Body of pancreas (tissue), 4 donors: Measurements from ENCODE around the gene MYLK. TPM values are rescaled to one million over a fixed set of nuclear protein-coding genes. Genes with fewer than 3 reads are reported as not detected.

Source experiments
- ATAC-seq: fragments of 150-250 bp; one replicate; pipeline ENCODE4 v1.9.1; 2016
- DNase-seq, 4 donors: peaks; one replicate each; pipeline ENCODE4 v3.0.0-alpha.2; 2019
- H3K27ac ChIP-seq, 4 donors: fragments of 200-600 bp; sonication (generic); 1 replicate in 3 of 4; 2 replicates in 1 of 4; pipeline versions ENCODE4 v1.5.1 to v1.6.1; 2016 to 2019; ENCODE audit warnings: mild to moderate bottlenecking in 1 of 4, mixed read lengths in 1 of 4, moderate library complexity in 1 of 4
- H3K27me3 ChIP-seq, 2 donors: fragments of 200-600 bp; sonication (generic); one replicate each; pipeline ENCODE4 v1.6.0; 2016; ENCODE audit warnings: mild to moderate bottlenecking in 1 of 2
- H3K36me3 ChIP-seq, 2 donors: fragments of 200-600 bp; sonication (generic); replicated peaks in 1 of 2; 2 replicates each; pipeline ENCODE4 v1.5.1; 2016; ENCODE audit warnings: low read depth in 2 of 2; ENCODE audit not compliant: insufficient read depth in 1 of 2
- H3K4me1 ChIP-seq: fragments of 200-600 bp; sonication (generic); one replicate; pipeline ENCODE4 v1.6.0; 2016
- H3K4me3 ChIP-seq, 2 donors: fragments of 200-600 bp; sonication (generic); 1 replicate in 1 of 2; 2 replicates in 1 of 2; pipeline ENCODE4 v1.5.1; 2016 to 2019
- H3K9me3 ChIP-seq, 3 donors: fragments of 200-600 bp; sonication (generic); 1 replicate in 2 of 3; 2 replicates in 1 of 3; pipeline ENCODE4 v1.5.1; 2016
- POLR2A ChIP-seq, 3 donors: fragments of 450-650 bp; IDR thresholded peaks; one replicate each; pipeline ENCODE4 v1.6.1; 2016; ENCODE audit warnings: antibody characterized with exemption in 3 of 3, mild to moderate bottlenecking in 2 of 3
- WGBS, 2 donors: methylation state at CpG; one replicate each; pipeline ENCODE4 v1.1.5; 2017; 5-methylcytosine and 5-hydroxymethylcytosine counted together
- intact Hi-C: fragments of 100-400 bp; cut with DNase I; formaldehyde crosslinking; loops from one replicate; pipeline ENCODE4 v1.15.1; 2023
- total RNA-seq, 2 donors: library from RNA; depleted of rRNA; stranded (reverse); fragments of >200 nt; gene quantifications; one replicate each; pipeline ENCODE4 v1.1.0, GENCODE V29; 2016
- TF ChIP-seq, protein P1 (sequence below), 7 experiments: fragments of 450-650 bp in 4 of 7; fragments of 200-600 bp in 3 of 7; sonication (generic) in 3 of 7; IDR thresholded peaks; one replicate each; pipeline ENCODE4 v1.5.1; 2016 to 2019; ENCODE audit warnings: antibody characterized with exemption in 7 of 7

The MYLK gene
- total RNA-seq, 2 donors from 2014 or later = 7.6 to 36.6 TPM

- Histone ChIP-seq H3K36me3 (no peaks in the 10 kb centered on the region), H3K4me1 (peaks cover 12% of the 10 kb centered on the region), H3K4me3 (no peak overlapping the region), H3K27ac (no peak overlapping the region), H3K9me3 (no peaks in the 10 kb centered on the region), H3K27me3 (no peaks in the 10 kb centered on the region)
- WGBS, 2 donors = 90 to 93% methylated on average over 2 of the region's 2 CpGs
- intact Hi-C loops = no loop called here
- no peak for DNase-seq
- no peak for ATAC-seq
- TF ChIP-seq, protein P1, sequence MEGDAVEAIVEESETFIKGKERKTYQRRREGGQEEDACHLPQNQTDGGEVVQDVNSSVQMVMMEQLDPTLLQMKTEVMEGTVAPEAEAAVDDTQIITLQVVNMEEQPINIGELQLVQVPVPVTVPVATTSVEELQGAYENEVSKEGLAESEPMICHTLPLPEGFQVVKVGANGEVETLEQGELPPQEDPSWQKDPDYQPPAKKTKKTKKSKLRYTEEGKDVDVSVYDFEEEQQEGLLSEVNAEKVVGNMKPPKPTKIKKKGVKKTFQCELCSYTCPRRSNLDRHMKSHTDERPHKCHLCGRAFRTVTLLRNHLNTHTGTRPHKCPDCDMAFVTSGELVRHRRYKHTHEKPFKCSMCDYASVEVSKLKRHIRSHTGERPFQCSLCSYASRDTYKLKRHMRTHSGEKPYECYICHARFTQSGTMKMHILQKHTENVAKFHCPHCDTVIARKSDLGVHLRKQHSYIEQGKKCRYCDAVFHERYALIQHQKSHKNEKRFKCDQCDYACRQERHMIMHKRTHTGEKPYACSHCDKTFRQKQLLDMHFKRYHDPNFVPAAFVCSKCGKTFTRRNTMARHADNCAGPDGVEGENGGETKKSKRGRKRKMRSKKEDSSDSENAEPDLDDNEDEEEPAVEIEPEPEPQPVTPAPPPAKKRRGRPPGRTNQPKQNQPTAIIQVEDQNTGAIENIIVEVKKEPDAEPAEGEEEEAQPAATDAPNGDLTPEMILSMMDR (IDR thresholded peaks at IDR 0.05) = no peak
- no peak for TF ChIP-seq POLR2A (IDR thresholded peaks at IDR 0.05)
Measured at GRCh38 chr3:123622766-123623165, 261.4 kb downstream of the MYLK start.

DNA sequence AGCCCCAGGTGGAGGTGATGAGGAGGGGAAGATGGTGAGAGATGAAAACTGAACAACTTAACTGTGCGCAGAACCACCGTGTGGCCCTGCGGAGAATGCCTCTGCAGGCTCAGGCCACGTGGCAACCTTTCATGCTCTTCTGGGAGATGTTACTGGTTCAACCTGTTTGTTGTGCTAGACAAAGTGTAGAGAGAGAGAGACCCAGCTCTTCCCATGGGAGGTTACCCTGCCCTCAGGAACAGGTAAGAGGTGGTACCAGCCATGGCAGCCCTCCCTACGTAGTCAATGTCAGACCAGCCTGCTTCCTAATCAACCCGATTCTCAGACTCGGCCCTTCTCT, 262.3 kb downstream of the MYLK start:
- Histone ChIP-seq H3K9me3 (no peaks in the 10 kb centered on the region), H3K27ac (no peak overlapping the region), H3K4me1 (peaks cover 12% of the 10 kb centered on the region), H3K4me3 (no peak overlapping the region), H3K36me3 (no peaks in the 10 kb centered on the region), H3K27me3 (no peaks in the 10 kb centered on the region)
- ATAC-seq (no peak), DNase-seq (no peak)
- TF ChIP-seq, protein P1 (IDR thresholded peaks at IDR 0.05) = no peak
- no peak for TF ChIP-seq POLR2A (IDR thresholded peaks at IDR 0.05)
- WGBS, 2 donors = 81 to 92% methylated on average over 7 of the region's 7 CpGs
- intact Hi-C loops = no loop called here

- 87 to 88% methylated on average over 7 of the region's 7 CpGs for WGBS, 2 donors
- H3K36me3 ChIP-seq = no peaks in the 10 kb centered on the region
- no peak for ATAC-seq
- intact Hi-C loops = no loop called here
- no peak for DNase-seq
- no peaks in the 10 kb centered on the region for H3K9me3 ChIP-seq
- TF ChIP-seq, protein P1 (IDR thresholded peaks at IDR 0.05) = no peak
- no peak for TF ChIP-seq POLR2A (IDR thresholded peaks at IDR 0.05)
- H3K27ac ChIP-seq = no peak overlapping the region
- no peaks in the 10 kb centered on the region for H3K27me3 ChIP-seq
- H3K4me3 ChIP-seq = no peak overlapping the region
- peaks cover 12% of the 10 kb centered on the region for H3K4me1 ChIP-seq
Measured at GRCh38 chr3:123621186-123621849, 262.8 kb downstream of the MYLK start.

GRCh38 chr3:123620343-123620742, 263.8 kb downstream of the MYLK start:
- Histone ChIP-seq H3K36me3 (no peaks in the 10 kb centered on the region), H3K4me3 (no peak overlapping the region), H3K27me3 (no peaks in the 10 kb centered on the region), H3K27ac (no peak overlapping the region), H3K9me3 (no peaks in the 10 kb centered on the region), H3K4me1 (peaks cover 12% of the 10 kb centered on the region)
- ATAC-seq (no peak), DNase-seq (no peak)
- intact Hi-C loops = no loop called here
- 86 to 91% methylated on average over 4 to 8 of the region's 8 CpGs for WGBS, 2 donors
- TF ChIP-seq POLR2A (IDR thresholded peaks at IDR 0.05) = no peak
- TF ChIP-seq, protein P1 (IDR thresholded peaks at IDR 0.05) = no peak
